Measurements from ENCODE around the gene EDN2. TPM values are rescaled to one million over a fixed set of nuclear protein-coding genes. Genes with fewer than 3 reads are reported as not detected.

EDN2 gene
- total RNA-seq, 1 donor from 2014 or later: 3.5 TPM

GRCh38 chr1:41500378-41500777 is 15.9 kb upstream of the EDN2 start:
- Mint-ChIP-seq H3K4me1 (peaks cover 41% of the 10 kb centered on the region), H3K4me3 (no peak overlapping the region), H3K36me3 (no peaks in the 10 kb centered on the region), H3K27me3 (ENCODE audit: low read depth) (no peaks in the 10 kb centered on the region), H3K27ac (peak overlapping the region; percentile 39), H3K9me3 (no peaks in the 10 kb centered on the region)
- no peak for TF ChIP-seq CTCF (IDR thresholded peaks at IDR 0.05; ENCODE audit: unreplicated experiment)
- DNase-seq (ENCODE audit: low spot score in 2 of 2, unreplicated experiment in 2 of 2): no peak

GRCh38 chr1:41499591-41499990 is 15.1 kb upstream of the EDN2 start:
- no peak for DNase-seq (ENCODE audit: low spot score in 2 of 2, unreplicated experiment in 2 of 2)

DNA sequence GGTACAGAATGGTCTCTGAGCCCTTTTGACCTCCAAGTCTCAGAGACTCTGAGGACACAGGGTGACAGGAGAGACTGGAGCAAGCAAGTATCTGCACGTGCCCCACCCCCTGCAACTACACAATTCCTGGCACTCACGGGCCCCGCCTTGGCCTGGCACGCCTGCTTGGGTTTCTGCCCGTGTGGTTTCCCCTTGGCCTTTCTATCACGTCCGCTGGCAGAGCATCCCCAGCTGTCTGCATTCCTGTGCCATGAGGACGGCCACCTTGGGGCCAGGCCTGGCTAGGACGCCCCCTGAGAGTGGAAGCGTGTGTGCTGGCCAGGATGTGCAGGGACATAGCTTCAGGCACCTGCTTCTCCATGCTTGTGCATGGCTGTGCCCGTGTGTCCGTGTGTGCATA is 14.3 kb upstream of the EDN2 start:
- peaks cover 33% of the 10 kb centered on the region for H3K4me1 Mint-ChIP-seq
- H3K4me3 Mint-ChIP-seq: no peak overlapping the region
- H3K36me3 Mint-ChIP-seq: no peaks in the 10 kb centered on the region
- H3K27me3 Mint-ChIP-seq (ENCODE audit: low read depth): no peaks in the 10 kb centered on the region
- DNase-seq (ENCODE audit: low spot score in 2 of 2, unreplicated experiment in 2 of 2): no peak
- no peak for TF ChIP-seq CTCF (IDR thresholded peaks at IDR 0.05; ENCODE audit: unreplicated experiment)
- H3K27ac Mint-ChIP-seq: peak overlapping the region; percentile 87
- no peaks in the 10 kb centered on the region for H3K9me3 Mint-ChIP-seq

More at GRCh38 chr1:41499591-41499990, 15.1 kb upstream of the EDN2 start:
- H3K27ac Mint-ChIP-seq: no peak overlapping the region
- H3K4me3 Mint-ChIP-seq: no peak overlapping the region
- peaks cover 37% of the 10 kb centered on the region for H3K4me1 Mint-ChIP-seq
- H3K27me3 Mint-ChIP-seq (ENCODE audit: low read depth): no peaks in the 10 kb centered on the region
- no peaks in the 10 kb centered on the region for H3K36me3 Mint-ChIP-seq
- TF ChIP-seq CTCF (IDR thresholded peaks at IDR 0.05; ENCODE audit: unreplicated experiment): no peak
- no peaks in the 10 kb centered on the region for H3K9me3 Mint-ChIP-seq

DNA sequence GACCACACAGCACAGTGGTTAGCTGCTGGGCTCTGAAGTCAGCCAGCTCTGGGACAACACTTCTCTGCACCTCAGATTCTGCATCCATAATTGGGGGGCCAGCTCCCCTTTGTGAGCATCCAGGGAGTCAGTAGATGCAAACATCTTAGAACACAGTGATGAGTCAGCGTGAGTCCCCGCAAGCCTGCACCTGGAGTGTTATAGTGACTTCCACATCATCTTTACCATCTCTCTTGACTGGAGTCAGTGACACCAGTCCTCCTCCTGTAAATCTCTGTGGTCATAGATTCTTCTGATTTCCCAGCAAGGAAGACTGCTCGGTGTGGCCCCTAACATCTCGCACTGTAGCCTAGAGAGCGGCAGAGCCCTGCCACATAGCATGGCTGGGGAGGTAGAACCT is 13.9 kb upstream of the EDN2 start:
- Mint-ChIP-seq H3K4me3 (no peak overlapping the region), H3K27me3 (ENCODE audit: low read depth) (no peaks in the 10 kb centered on the region), H3K4me1 (peaks cover 29% of the 10 kb centered on the region), H3K9me3 (no peaks in the 10 kb centered on the region), H3K27ac (peak overlapping the region; percentile 87), H3K36me3 (no peaks in the 10 kb centered on the region)
- DNase-seq (ENCODE audit: low spot score in 2 of 2, unreplicated experiment in 2 of 2): no peak
- TF ChIP-seq CTCF (IDR thresholded peaks at IDR 0.05; ENCODE audit: unreplicated experiment): no peak

- Mint-ChIP-seq H3K36me3 (no peaks in the 10 kb centered on the region), H3K27ac (peak overlapping the region; percentile 96), H3K27me3 (ENCODE audit: low read depth) (no peaks in the 10 kb centered on the region), H3K4me1 (peaks cover 32% of the 10 kb centered on the region), H3K4me3 (no peak overlapping the region), H3K9me3 (no peaks in the 10 kb centered on the region)
- DNase-seq (ENCODE audit: low spot score in 2 of 2, unreplicated experiment in 2 of 2): no peak
- TF ChIP-seq CTCF (IDR thresholded peaks at IDR 0.05; ENCODE audit: unreplicated experiment): no peak
These were observed 13.1 kb upstream of the EDN2 start for GRCh38 chr1:41497461-41498030.

GRCh38 chr1:41497056-41497440 is 12.6 kb upstream of the EDN2 start:
- Mint-ChIP-seq H3K4me3 (no peak overlapping the region), H3K36me3 (no peaks in the 10 kb centered on the region), H3K9me3 (no peaks in the 10 kb centered on the region), H3K4me1 (peaks cover 32% of the 10 kb centered on the region), H3K27me3 (ENCODE audit: low read depth) (no peaks in the 10 kb centered on the region), H3K27ac (peak overlapping the region; percentile 96)
- DNase-seq (ENCODE audit: low spot score in 2 of 2, unreplicated experiment in 2 of 2): no peak
- no peak for TF ChIP-seq CTCF (IDR thresholded peaks at IDR 0.05; ENCODE audit: unreplicated experiment)

Data from mesothelial cell of epicardium (in vitro differentiated cells).